ENCODE measurements around the gene CD27.

DNA sequence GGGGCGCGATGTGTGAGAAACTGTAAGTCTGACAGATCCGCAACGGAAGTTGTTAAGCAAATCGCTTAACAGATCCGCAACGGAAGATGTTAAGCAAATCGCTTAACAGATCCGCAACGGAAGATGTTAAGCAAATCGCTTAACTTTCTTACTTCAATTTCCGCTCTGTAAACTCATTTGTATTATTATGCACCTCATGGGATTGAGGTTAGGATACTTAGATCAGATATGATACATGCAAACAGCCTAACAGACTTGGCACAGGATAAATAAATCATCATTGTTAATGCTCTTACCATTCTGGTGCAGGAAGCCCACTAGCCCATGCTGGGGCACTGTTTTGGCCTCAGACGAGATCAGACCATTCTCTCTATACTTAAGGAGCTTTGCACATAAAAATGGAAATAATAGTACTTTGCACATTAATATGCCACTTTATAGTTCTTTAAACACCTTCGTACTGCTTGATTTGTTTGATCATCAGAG is 49.5 kb downstream of the CD27 start:
- no peak for TF ChIP-seq CTCF (IDR thresholded peaks at IDR 0.05)
- TF ChIP-seq POLR2A (IDR thresholded peaks at IDR 0.05), result no peak

Data from body of pancreas (tissue), 4 donors.